Lower leg skin (tissue), 3 donors: Measurements from ENCODE around the gene ZDHHC17.

Source experiments
- CTCF ChIP-seq, 3 donors: fragments of 450-650 bp; IDR thresholded peaks; one replicate each; pipeline ENCODE4 v1.5.1; 2016; ENCODE audit warnings: antibody characterized with exemption in 3 of 3, mild to moderate bottlenecking in 3 of 3, moderate library complexity in 2 of 3
- POLR2A ChIP-seq, 2 donors: fragments of 450-650 bp; IDR thresholded peaks; one replicate each; pipeline ENCODE4 v1.6.1; 2016 to 2017; ENCODE audit warnings: antibody characterized with exemption in 2 of 2, mild to moderate bottlenecking in 1 of 2, moderate library complexity in 1 of 2

- no peak for TF ChIP-seq CTCF (IDR thresholded peaks at IDR 0.05)
- no peak for TF ChIP-seq POLR2A (IDR thresholded peaks at IDR 0.05)
Measured at GRCh38 chr12:76764856-76765255, 941 bp downstream of the ZDHHC17 start.
